Common myeloid progenitor, CD34-positive (primary cell): Measurements from ENCODE around the gene RAPH1.
"Not testable (repeated sequence)": the region's sequence is repeated elsewhere in the genome, so short reads cannot be mapped to it uniquely, and the experiment has no call there.

Source experiments
- CTCF ChIA-PET: fragments of 350-600 bp; sonication (Branson Sonifier 250); formaldehyde crosslinking; loops from one replicate; lab custom pipeline; 2021; ENCODE audit warnings: antibody characterized with exemption; lab: Charles Lee
- POLR2A ChIA-PET: fragments of 350-600 bp; sonication (Branson Sonifier 250); formaldehyde crosslinking; loops from one replicate; lab custom pipeline; 2021; ENCODE audit warnings: antibody characterized with exemption; lab: Charles Lee
- DNase-seq, 3 donors: peaks; one replicate each; pipeline versions ENCODE4 v3.0.0 to v3.0.0-alpha.2; 2013
- H3K27ac ChIP-seq, 2 experiments: 1 replicate in 1 of 2; 2 replicates in 1 of 2; pipeline ENCODE4 v1.7.0; 2013; ENCODE audit warnings: inconsistent platforms in 2 of 2, low read length in 2 of 2, mild to moderate bottlenecking in 2 of 2, low read depth in 1 of 2, moderate library complexity in 1 of 2; ENCODE audit not compliant: severe bottlenecking in 2 of 2, insufficient read depth in 1 of 2, poor library complexity in 1 of 2
- H3K27me3 ChIP-seq, 5 experiments: replicated peaks in 2 of 5; 1 replicate in 3 of 5; 2 replicates in 2 of 5; pipeline versions ENCODE4 v1.6.1 to v1.7.0; 2013; ENCODE audit warnings: low read length in 4 of 5, mild to moderate bottlenecking in 2 of 5, moderate library complexity in 2 of 5, inconsistent platforms in 1 of 5; ENCODE audit not compliant: insufficient read depth in 5 of 5, control insufficient read depth in 4 of 5
- H3K36me3 ChIP-seq, 4 experiments: 1 replicate in 2 of 4; 2 replicates in 2 of 4; pipeline versions ENCODE4 v1.6.1 to v1.7.0; 2013; ENCODE audit warnings: low read length in 3 of 4, control low read depth in 1 of 4, mild to moderate bottlenecking in 1 of 4; ENCODE audit not compliant: control insufficient read depth in 4 of 4, insufficient read depth in 4 of 4
- H3K4me1 ChIP-seq, 4 experiments: 1 replicate in 3 of 4; 2 replicates in 1 of 4; pipeline versions ENCODE4 v1.6.1 to v1.7.1; 2013; ENCODE audit warnings: low read length in 3 of 4, mild to moderate bottlenecking in 3 of 4, control low read depth in 1 of 4, inconsistent platforms in 1 of 4, moderate library complexity in 1 of 4; ENCODE audit not compliant: control insufficient read depth in 4 of 4, insufficient read depth in 4 of 4; ENCODE audit errors: control extremely low read depth in 1 of 4
- H3K4me3 ChIP-seq, 7 experiments: 1 replicate in 4 of 7; 2 replicates in 3 of 7; pipeline versions ENCODE4 v1.5.1 to v1.7.0; 2013; ENCODE audit warnings: mild to moderate bottlenecking in 7 of 7, low read length in 6 of 7, moderate library complexity in 6 of 7, inconsistent platforms in 2 of 7, low read depth in 2 of 7, control low read depth in 1 of 7; ENCODE audit not compliant: insufficient read depth in 4 of 7, control insufficient read depth in 1 of 7; ENCODE audit errors: extremely low read depth in 1 of 7
- H3K9me3 ChIP-seq, 5 experiments: 1 replicate in 4 of 5; 2 replicates in 1 of 5; pipeline versions ENCODE4 v1.6.1 to v1.7.1; 2013; ENCODE audit warnings: low read length in 4 of 5, mild to moderate bottlenecking in 2 of 5, inconsistent platforms in 1 of 5, low read depth in 1 of 5, moderate library complexity in 1 of 5; ENCODE audit not compliant: control insufficient read depth in 4 of 5, insufficient read depth in 2 of 5; ENCODE audit errors: control extremely low read depth in 1 of 5
- WGBS: methylation state at CpG from one replicate; pipeline ENCODE4 v1.1.5; 2013; ENCODE audit not compliant: insufficient coverage; 5-methylcytosine and 5-hydroxymethylcytosine counted together

Gene RAPH1

DNA sequence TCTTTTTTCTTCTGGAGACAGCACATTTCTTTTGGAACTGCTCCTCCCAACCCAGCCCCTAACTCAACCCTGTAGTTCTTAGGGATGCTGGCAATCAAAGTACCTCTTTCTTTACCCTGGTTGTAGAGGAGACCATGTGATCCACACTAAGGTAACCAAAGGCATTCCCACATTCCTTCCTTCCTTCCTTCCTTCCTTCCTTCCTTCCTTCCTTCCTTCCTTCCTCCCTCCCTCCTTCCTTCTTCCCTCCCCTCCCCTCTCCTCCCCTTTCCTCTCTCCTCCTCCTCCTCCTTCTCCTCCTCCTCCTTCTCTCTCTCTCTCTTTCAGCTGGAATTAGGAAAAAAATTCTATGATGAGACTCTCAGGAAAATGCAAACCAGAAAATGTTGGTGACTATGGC lies 13.8 kb upstream of the RAPH1 start:
- no peaks in the 10 kb centered on the region for H3K27me3 ChIP-seq
- ChIA-PET POLR2A (no interaction called here), CTCF (no interaction called here)
- no peaks in the 10 kb centered on the region for H3K4me1 ChIP-seq
- no peak overlapping the region for H3K4me3 ChIP-seq
- H3K27ac ChIP-seq: no peak overlapping the region
- H3K36me3 ChIP-seq: no peaks in the 10 kb centered on the region
- no peaks in the 10 kb centered on the region for H3K9me3 ChIP-seq
- DNase-seq: no peak

DNA sequence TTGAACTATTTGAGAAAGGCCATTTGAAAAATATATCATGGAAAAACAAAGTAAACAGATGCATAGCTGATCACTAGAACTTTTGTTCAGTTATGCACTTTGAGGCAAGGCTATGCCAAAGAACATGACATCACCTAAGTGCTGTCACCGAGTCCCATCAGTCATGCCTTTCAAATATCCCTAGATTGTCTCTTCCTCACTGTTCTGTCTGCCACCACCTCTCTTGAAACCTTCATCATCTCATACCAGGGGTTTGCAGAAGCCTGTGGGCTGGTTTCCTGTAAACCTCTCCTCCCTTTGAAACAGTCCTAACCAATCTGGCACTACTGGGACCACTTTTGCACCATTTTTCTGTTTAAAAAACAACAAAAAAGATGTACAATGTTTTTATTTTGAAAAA lies 12.3 kb upstream of the RAPH1 start:
- no peaks in the 10 kb centered on the region for H3K4me1 ChIP-seq
- no peak for DNase-seq
- WGBS: 100% methylated on average over 1 of the region's 1 CpG
- POLR2A ChIA-PET: no interaction called here
- no peaks in the 10 kb centered on the region for H3K36me3 ChIP-seq
- H3K27ac ChIP-seq: no peak overlapping the region
- CTCF ChIA-PET: no interaction called here
- no peak overlapping the region for H3K4me3 ChIP-seq
- H3K27me3 ChIP-seq: no peaks in the 10 kb centered on the region
- no peaks in the 10 kb centered on the region for H3K9me3 ChIP-seq

DNA sequence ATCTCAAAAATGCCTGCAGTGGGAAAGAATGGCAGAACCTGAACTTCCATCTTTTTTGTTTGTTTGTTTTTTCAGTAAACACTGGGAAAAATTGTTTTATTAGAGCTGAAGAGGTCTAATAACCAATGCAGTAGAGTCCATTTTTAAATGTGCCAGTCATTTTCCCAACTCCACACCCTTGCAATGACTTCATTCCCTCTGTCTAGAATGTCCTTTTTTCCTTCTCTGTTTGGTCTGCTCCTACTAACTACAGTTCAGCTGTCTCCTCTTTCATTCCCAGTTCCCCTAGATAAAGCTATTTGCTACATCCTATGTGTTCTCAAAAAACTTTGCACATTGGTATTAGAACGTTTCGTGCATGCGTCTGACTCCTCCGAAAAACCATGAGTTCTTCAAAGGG lies 9.3 kb upstream of the RAPH1 start:
- POLR2A ChIA-PET: no interaction called here
- CTCF ChIA-PET: no interaction called here

DNA sequence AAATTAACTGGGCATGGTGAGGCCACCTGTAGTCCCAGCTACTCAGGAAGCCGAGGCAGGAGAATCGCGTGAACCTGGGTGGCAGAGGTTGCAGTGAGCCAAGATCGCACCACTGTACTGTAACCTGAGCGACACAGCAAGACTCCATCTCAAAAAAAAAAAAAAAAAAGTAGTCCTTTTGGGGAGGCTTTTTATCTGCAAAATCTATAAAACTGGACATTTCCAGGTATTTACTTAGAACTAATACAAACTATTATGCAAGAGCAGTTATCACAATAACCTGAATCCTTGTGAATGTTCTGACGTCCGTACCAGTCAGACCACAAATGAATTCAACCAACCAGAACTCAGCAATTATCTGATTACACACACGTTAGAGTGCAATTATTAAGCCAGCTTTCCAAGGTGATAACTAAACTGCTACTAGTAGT lies 8.8 kb upstream of the RAPH1 start:
- no peaks in the 10 kb centered on the region for H3K27me3 ChIP-seq
- WGBS: 100% methylated on average over 5 of the region's 8 CpGs
- DNase-seq: no peak
- ChIA-PET POLR2A (no interaction called here), CTCF (no interaction called here)
- no peaks in the 10 kb centered on the region for H3K36me3 ChIP-seq
- peaks cover 0 to 2% (median 0%) of the 10 kb centered on the region in 5 experiments for H3K9me3 ChIP-seq
- no peak overlapping the region for H3K4me3 ChIP-seq
- H3K27ac ChIP-seq: no peak overlapping the region
- no peaks in the 10 kb centered on the region for H3K4me1 ChIP-seq

More for the DNA sequence above, 9.3 kb upstream of the RAPH1 start:
- WGBS: 95% methylated on average over 4 of the region's 4 CpGs
- no peaks in the 10 kb centered on the region for H3K4me1 ChIP-seq
- DNase-seq: no peak
- no peak overlapping the region for H3K4me3 ChIP-seq
- H3K9me3 ChIP-seq: no peaks in the 10 kb centered on the region
- no peaks in the 10 kb centered on the region for H3K27me3 ChIP-seq
- H3K27ac ChIP-seq: no peak overlapping the region
- no peaks in the 10 kb centered on the region for H3K36me3 ChIP-seq

DNA sequence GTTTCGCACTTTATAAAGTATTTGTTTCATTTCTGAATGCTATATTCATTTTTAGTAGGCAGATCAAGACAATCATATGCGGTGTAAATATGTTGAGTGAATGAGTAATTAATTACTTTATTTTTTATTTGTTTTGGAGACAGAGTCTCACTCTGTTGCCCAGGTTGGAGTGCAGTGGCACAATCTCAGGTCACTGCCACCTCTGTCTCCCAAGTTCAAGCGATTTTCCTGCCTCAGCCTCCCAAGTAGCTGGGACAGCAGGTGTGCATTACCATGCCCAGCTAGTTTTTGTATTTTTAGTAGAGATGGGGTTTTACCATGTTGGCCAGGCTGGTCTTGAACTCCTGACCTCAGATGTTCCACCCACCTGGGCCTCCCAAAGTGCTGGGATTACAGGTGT lies 5.5 kb upstream of the RAPH1 start:
- H3K36me3 ChIP-seq, CTCF ChIA-PET, H3K4me3 ChIP-seq, H3K27ac ChIP-seq, POLR2A ChIA-PET, DNase-seq, H3K4me1 ChIP-seq: not testable (repeated sequence)
- Histone ChIP-seq H3K27me3 (peaks cover 0 to 22% (median 4%) of the 10 kb centered on the region in 5 experiments), H3K9me3 (peaks cover 0 to 16% (median 8%) of the 10 kb centered on the region in 5 experiments)
- no CpG with 5 or more reads among the region's 3 CpGs for WGBS

DNA sequence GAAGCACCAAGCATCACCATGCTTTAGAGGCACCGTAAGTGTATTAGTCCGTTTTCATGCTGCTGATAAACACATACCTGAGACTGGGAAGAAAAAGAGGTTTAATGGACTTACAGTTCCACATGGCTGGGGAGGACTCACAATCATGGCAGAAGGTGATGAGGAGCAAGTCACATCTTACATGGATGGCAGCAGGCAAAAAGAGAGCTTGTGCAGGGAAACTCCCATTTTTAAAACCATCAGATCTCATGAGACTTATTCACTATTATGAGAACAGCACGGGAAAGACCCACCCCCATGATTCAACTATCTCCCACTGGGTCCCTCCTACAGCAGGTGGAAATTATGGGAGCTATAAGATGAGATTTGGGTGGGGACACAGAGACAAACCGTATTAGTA lies 3.1 kb upstream of the RAPH1 start:
- Histone ChIP-seq H3K4me1 (peaks cover 0 to 18% (median 11%) of the 10 kb centered on the region in 4 experiments), H3K9me3 (peaks cover 0 to 16% (median 8%) of the 10 kb centered on the region in 5 experiments), H3K27me3 (peaks cover 0 to 43% (median 12%) of the 10 kb centered on the region in 5 experiments)
- 92% methylated on average over 3 of the region's 4 CpGs for WGBS
- DNase-seq, POLR2A ChIA-PET, CTCF ChIA-PET, H3K36me3 ChIP-seq, H3K27ac ChIP-seq, H3K4me3 ChIP-seq: not testable (repeated sequence)

DNA sequence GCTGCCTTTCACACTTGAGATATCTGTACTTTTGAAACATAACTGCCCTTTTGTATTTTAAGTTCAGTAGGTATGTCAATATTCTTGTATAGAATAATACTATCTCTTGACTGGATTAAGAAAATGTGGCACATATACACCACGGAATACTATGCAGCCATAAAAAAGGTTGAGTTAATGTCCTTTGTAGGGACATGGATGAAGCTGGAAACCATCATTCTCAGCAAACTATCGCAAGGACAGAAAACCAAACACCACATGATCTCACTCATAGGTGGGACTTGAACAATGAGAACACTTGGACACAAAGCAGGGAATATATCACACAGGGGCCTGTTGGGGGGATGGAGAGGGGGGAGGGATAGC lies 1.5 kb upstream of the RAPH1 start:
- not testable (repeated sequence) for H3K27ac ChIP-seq, DNase-seq, H3K4me3 ChIP-seq, H3K36me3 ChIP-seq
- ChIA-PET CTCF (interaction anchor here (1.4 kb wide), 1 partner anchor 184 kb away, joined by 3 read pairs; no protein-coding TSS in a partner anchor), POLR2A (interaction anchor here (0.6 to 0.7 kb wide), 2 partner anchors 92 to 123 kb away, joined by 3 read pairs; no protein-coding TSS in a partner anchor)
- H3K9me3 ChIP-seq: peaks cover 0 to 16% (median 8%) of the 10 kb centered on the region in 5 experiments
- H3K4me1 ChIP-seq: peaks cover 0 to 18% (median 11%) of the 10 kb centered on the region in 4 experiments
- WGBS: 100% methylated on average over 1 of the region's 2 CpGs
- peaks cover 6 to 59% (median 19%) of the 10 kb centered on the region in 5 experiments for H3K27me3 ChIP-seq
